Effector CD8-positive, alpha-beta T cell (primary cell): ENCODE results near the gene MED1.
"Not testable (repeated sequence)": the region's sequence is repeated elsewhere in the genome, so short reads cannot be mapped to it uniquely, and the experiment has no call there.

Experiments
- DNase-seq: peaks from one replicate; lab custom pipeline; 2025; lab: John Stamatoyannopoulos, UW
- total RNA-seq, 4 experiments: gene quantifications; one replicate each; lab custom pipeline; 2026; lab: John Stamatoyannopoulos, UW

MED1 gene
- total RNA-seq: 116 to 150 (median 139) reads per million in 4 experiments

- DNase-seq: peak; percentile 84
Observed at GRCh38 chr17:39450847-39451581, at the start of gene MED1. Gene MED1, minus strand, starts transcription at chr17:39451263. Its CDS starts 201 bp downstream, at chr17:39451062.

- not testable (repeated sequence) for DNase-seq
Observed at GRCh38 chr17:39496921-39497320, 45.9 kb upstream of the MED1 start.

GRCh38 chr17:39487946-39488345 lies 36.9 kb upstream of the MED1 start:
- no peak for DNase-seq

- DNase-seq: not testable (repeated sequence)
Observed at GRCh38 chr17:39487490-39487889, 36.4 kb upstream of the MED1 start.

- DNase-seq: no peak
Observed at GRCh38 chr17:39486242-39486641, 35.2 kb upstream of the MED1 start.

GRCh38 chr17:39485555-39485954 lies 34.5 kb upstream of the MED1 start:
- DNase-seq: no peak

- no peak for DNase-seq
Observed at GRCh38 chr17:39484178-39484577, 33.1 kb upstream of the MED1 start.

- no peak for DNase-seq
Observed at GRCh38 chr17:39483506-39483905, 32.4 kb upstream of the MED1 start.

GRCh38 chr17:39479631-39480030 lies 28.6 kb upstream of the MED1 start:
- not testable (repeated sequence) for DNase-seq

- DNase-seq: no peak
Observed at GRCh38 chr17:39473310-39473709, 22.2 kb upstream of the MED1 start.

- DNase-seq: not testable (repeated sequence)
Observed at GRCh38 chr17:39468610-39469009, 17.5 kb upstream of the MED1 start.

- not testable (repeated sequence) for DNase-seq
Observed at GRCh38 chr17:39464639-39465181, 13.6 kb upstream of the MED1 start.

- DNase-seq: no peak
Observed at GRCh38 chr17:39462631-39463375, 11.7 kb upstream of the MED1 start.

- DNase-seq: no peak
Observed at GRCh38 chr17:39461926-39462569, 11.0 kb upstream of the MED1 start.

GRCh38 chr17:39461113-39461925 lies 10.3 kb upstream of the MED1 start, which contains the start of gene CDK12:
Gene CDK12, plus strand, starts transcription at chr17:39461486. Its CDS starts 586 bp downstream, at chr17:39462072.
- DNase-seq: peak; percentile 92

GRCh38 chr17:39455919-39456318 lies 4.9 kb upstream of the MED1 start:
- no peak for DNase-seq

- no peak for DNase-seq
Observed at GRCh38 chr17:39450051-39450450, 1.0 kb downstream of the MED1 start.

GRCh38 chr17:39447561-39447960 lies 3.5 kb downstream of the MED1 start:
- no peak for DNase-seq

- no peak for DNase-seq
Observed at GRCh38 chr17:39443326-39443725, 7.7 kb downstream of the MED1 start.

GRCh38 chr17:39439868-39440267 lies 11.2 kb downstream of the MED1 start:
- not testable (repeated sequence) for DNase-seq

GRCh38 chr17:39429600-39429999 lies 21.5 kb downstream of the MED1 start:
- no peak for DNase-seq
